Measurements from ENCODE around the gene C1QB. TPM values are rescaled to one million over a fixed set of nuclear protein-coding genes. Genes with fewer than 3 reads are reported as not detected.
"Not testable (repeated sequence)": the region's sequence is repeated elsewhere in the genome, so short reads cannot be mapped to it uniquely, and the experiment has no call there.

Gene C1QB
- total and polyA plus RNA-seq, 2 of the 8 experiments (the other 6 are each of a cell fraction or from before 2014, with no cell fraction given) = not detected

DNA sequence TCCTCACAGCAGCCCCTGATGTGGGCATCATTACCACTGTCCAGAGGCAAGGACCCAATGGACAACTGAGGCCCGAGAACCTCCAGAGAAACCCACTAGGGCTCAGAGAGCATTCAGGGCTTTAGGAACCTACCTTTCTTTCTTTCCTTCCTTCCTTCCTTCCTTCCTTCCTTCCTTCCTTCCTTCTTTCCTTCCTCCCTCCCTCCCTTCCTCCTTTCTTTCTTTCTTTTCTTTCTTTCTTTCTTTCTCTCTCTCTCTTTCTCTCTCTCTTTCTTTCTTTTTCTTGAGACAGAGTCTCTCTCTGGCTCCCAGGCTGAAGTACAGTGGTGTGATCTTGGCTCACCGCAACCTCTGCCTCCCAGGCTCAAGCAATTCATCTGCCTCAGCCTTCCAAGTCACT, 15.8 kb downstream of the C1QB start:
- not testable (repeated sequence) for H3K4me1 ChIP-seq (replicated peaks in 1 of 4; ENCODE audit: control insufficient read depth in 3 of 4, insufficient read depth in 4 of 4, low read length in 3 of 4); H4K5ac ChIP-seq (ENCODE audit: insufficient read length, low read depth, low read length); H3K9ac ChIP-seq (replicated peaks in 1 of 4; ENCODE audit: extremely low read depth in 1 of 4, low read depth in 3 of 4, low read length in 3 of 4); H3K27me3 ChIP-seq (replicated peaks in 1 of 4; ENCODE audit: control insufficient read depth in 3 of 4, extremely low read depth in 1 of 4, insufficient read depth in 3 of 4, low read length in 3 of 4); H4K91ac ChIP-seq (replicated peaks; ENCODE audit: insufficient read length, low read length); H3K27ac ChIP-seq (ENCODE audit: low read depth, low read length); FAIRE-seq; H2AFZ ChIP-seq (ENCODE audit: low read length); H3K23ac ChIP-seq (ENCODE audit: insufficient read length); H4K8ac ChIP-seq (ENCODE audit: extremely low read depth, insufficient read depth, low read length); H3K9me3 ChIP-seq (ENCODE audit: insufficient read depth in 2 of 2, low read depth in 1 of 2, low read length in 1 of 2); DNase-seq (ENCODE audit: low read depth in 1 of 2, low spot score in 2 of 2); H2BK20ac ChIP-seq (ENCODE audit: low read length); H3K4ac ChIP-seq (replicated peaks; ENCODE audit: insufficient read length, low read depth, low read length); H2AK5ac ChIP-seq (ENCODE audit: low read depth, low read length); H3K4me3 ChIP-seq (ENCODE audit: extremely low read depth in 1 of 4, insufficient read depth in 2 of 4, low read depth in 3 of 4, low read length in 4 of 4); H2BK5ac ChIP-seq (ENCODE audit: low read depth, low read length); H3K79me2 ChIP-seq (ENCODE audit: control insufficient read depth in 1 of 2, insufficient read depth in 2 of 2, low read length in 2 of 2); H3K36me3 ChIP-seq (ENCODE audit: control insufficient read depth in 2 of 4, insufficient read depth in 4 of 4, low read length in 3 of 4); H3K79me1 ChIP-seq (ENCODE audit: low read depth, low read length); H3K18ac ChIP-seq (ENCODE audit: extremely low read depth, low read length); H2BK12ac ChIP-seq (ENCODE audit: low read depth, low read length); H2BK120ac ChIP-seq (replicated peaks; ENCODE audit: low read depth, low read length); H3K23me2 ChIP-seq (ENCODE audit: low read depth, low read length); H2BK15ac ChIP-seq (ENCODE audit: low read length); H3K4me2 ChIP-seq (ENCODE audit: insufficient read depth in 1 of 2, low read depth in 2 of 2, low read length in 2 of 2); H3K56ac ChIP-seq (replicated peaks; ENCODE audit: insufficient read length, low read depth, low read length); H4K20me1 ChIP-seq (replicated peaks in 1 of 2; ENCODE audit: control insufficient read depth in 1 of 2, insufficient read depth in 2 of 2, low read length in 2 of 2); H3K14ac ChIP-seq (ENCODE audit: insufficient read length)
- ChIA-PET CTCF (ENCODE audit: partially characterized antibody) (interaction anchor here (0.7 to 3.8 kb wide), 8 partner anchors 19 to 296 kb away, joined by 3 to 15 read pairs (median 4); no protein-coding TSS in a partner anchor), POLR2A (ENCODE audit: partially characterized antibody) (interaction anchor here (0.6 kb wide), 1 partner anchor 283 kb away, joined by 3 read pairs; no protein-coding TSS in a partner anchor)
- WGBS, 2 experiments (ENCODE audit: extremely low coverage in 1 of 2, insufficient coverage in 1 of 2, insufficient read length in 1 of 2, insufficient replicate concordance in 2 of 2, low coverage in 1 of 2, low lambda C conversion rate in 2 of 2, missing lambda C conversion rate in 1 of 2) = 85% methylated on average over 2 of the region's 2 CpGs; no CpG with 5 or more reads in 1 of the 2 experiments
